ENCODE results near the gene CIROP.

The CIROP gene

DNA sequence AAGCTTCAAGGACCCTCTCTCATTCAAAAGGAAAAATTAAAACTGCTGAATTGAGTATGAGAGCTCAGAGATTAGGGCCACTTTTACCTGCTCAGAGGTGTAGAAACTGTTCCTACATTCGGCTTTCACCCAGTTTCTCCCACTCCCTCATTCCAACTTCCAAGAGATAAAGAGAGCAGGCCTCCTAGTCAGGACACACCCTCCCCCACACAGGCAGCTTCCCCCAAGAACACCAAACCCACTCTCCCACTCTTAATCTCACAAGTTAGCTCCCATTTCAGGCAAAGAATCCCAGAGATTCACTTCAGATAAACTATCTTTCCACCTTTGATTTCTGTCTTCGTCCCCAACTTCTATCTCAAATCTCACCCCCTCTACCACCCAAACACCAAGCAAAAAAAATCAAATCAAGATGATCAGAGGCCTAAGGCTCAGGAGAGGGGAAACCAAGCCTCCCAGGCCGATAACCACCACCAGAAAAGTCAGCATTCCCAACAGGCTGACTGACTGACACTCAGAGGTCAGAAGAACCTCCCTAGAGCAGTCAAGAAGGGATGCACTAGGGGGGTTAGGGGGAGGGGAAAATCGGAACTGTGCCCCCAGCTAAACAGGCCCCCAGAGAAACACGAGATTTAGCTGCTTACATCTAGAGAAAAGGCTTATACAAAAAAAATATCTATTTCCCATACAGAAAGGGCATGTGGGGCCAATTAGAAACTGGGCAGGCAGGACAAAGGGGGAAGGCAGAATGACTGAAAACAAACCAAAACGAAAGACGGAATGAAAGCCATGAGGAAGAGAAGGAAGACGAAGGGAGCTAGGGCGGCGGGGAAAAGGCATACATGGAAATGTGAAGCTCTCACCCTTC lies 34.3 kb downstream of the CIROP start:
- in situ Hi-C loops (cut with MboI; ENCODE audit: low sequenced_read_pairs): no loop called here

DNA sequence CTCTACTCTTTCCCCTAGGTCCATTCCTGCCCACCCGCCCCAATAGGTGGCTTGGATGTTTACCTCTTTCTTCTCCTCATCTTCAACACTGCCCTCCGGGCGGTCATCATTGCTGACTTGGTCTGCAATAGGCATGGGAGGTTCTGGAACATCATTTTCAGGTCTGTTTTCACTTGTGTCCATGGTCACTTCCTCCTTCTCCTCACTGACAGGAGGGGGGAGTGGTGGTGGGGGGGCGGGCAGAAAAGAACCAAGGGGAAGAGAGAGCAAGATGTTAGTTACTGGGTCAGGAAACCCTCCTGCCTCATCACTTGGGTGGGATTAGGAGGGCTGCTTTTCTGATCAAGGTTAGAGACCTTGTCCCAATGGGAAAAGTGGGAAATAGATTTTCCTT lies 35.4 kb downstream of the CIROP start:
- in situ Hi-C loops (cut with MboI; ENCODE audit: low sequenced_read_pairs): no loop called here

DNA sequence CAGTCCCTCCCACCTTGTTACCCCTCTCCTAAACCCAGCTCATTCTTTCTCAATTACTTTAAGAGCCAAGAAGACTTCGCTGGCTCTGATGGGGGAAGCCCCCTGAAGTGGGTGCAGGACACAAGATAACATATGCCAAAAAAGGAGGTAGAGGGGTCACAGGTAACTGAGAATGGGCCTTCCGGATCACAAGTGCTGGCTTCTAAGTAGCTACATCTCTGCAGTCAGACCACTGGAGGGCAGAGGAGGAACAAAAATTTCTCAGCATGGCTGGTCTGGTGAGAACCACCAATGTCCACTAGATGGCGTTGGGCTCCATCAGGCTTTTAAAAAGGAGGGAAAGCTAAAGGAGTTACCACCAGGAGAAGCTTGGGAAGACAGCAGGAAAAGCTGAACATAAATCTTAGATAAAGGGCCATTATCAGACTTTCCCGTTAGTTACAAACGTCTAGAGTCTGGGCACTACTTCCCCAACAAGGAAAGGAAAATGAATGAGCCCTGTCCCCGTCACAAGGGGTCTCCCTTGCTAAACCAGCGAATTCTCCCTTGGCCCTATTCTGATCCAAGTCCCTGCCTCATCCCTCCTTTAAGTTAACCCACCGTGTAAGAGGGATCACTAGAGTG lies 35.9 kb downstream of the CIROP start:
- in situ Hi-C loops (cut with MboI; ENCODE audit: low sequenced_read_pairs): no loop called here

DNA sequence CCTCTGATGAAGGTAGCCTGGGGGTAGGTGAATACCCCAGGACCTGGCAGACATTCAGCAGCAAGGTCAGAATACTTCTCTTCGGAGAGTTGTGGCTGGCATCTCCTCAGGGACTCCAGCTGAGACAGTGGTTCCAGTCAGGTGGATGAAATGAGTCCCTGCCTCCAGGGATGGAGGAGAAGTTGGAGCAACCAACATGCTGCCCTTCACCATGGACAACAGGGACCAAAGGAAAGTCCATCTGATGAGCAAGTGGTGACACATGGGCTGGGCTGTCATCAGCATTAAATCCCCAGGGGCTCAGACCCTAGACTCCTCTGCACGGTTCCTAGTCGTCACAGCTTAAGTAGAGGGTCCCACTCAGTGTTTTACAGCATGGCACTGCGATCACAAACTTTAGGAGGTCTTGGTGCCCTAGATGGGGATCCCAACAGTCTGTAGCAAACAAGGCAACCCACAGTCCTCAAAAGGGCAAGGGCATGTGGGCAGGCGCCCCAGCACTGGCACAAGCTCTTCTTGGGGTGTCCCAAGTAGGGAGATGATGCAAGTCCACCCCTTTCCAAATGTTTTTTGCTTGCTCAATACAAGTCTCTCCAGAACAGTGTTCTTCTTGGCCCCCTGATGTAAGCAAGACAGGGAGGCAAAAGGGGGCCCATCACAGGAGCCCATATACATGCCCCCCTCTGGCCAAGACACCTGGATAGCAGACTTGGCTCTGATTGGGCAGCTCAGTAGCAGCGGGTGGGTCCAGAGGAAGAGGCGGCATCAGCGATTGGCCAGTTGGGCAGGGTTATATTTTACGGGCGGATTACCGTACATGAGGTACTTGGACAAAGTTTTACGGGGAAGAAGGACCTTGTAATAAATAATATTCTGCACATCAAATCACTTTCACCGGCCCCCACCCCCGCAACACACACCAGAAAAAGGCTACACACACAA lies 36.7 kb downstream of the CIROP start:
- in situ Hi-C loops (cut with MboI; ENCODE audit: low sequenced_read_pairs): no loop called here

DNA sequence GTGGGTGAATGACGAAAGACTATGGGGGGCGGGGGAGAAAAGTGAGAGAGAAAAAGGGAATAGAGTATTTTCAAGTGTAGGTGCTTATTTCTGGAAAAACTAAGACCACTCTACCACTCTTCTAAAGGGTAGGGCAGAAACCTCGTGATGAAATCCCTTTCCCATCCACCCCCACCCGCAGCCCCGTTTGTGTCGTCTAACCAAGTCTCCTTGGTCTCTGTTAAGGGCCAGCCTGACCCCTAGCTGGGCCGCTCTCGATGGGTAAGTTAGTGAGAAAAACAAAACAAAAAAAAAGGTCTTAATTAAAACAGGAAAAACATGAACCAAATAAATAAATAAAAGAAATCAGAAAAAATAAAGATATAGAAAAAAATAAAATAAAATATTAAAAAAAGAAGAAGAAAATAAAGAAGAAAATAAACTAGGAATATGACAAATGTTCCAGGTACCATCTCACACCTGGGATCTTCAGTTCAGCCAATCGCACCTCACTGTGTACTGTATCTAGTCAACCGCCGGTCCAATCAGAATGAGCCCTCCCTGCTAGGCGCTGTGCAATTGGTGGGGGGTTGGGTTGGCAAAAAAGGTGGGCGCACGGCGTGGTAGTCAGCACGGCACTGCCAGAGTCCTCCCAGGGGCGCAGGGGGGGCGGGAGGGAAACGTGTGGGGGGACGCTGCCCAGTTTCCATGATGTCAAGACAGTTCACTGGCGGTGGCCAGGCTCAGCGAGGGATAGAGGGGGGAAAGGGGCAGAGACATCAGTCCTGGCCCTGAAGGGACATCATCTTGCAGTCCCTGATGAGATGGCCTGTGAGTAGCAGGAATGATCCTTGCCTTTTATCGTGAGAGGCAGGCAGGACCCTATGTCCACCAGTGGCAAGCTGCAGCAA lies 37.7 kb downstream of the CIROP start:
- in situ Hi-C loops (cut with MboI; ENCODE audit: low sequenced_read_pairs): no loop called here

DNA sequence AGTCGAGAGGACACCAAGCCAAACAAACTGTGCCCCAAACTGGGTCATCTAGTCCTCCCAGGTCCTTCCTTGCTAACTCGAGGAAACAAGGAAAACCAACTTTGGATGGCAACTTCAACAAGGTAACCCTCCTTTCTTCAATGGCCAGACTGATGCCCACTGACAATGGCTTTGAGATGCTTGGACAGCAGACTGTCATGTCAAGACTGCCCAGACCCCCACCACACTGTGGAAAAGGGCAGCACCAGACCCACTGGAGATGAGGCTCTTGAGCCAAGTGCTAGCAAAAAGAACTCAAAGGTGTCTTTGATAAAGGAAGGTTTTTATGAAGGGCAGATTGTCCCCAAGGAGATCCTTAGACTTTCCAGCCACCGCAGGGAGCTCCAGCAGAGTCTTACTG lies 38.4 kb downstream of the CIROP start:
- in situ Hi-C loops (cut with MboI; ENCODE audit: low sequenced_read_pairs): no loop called here

DNA sequence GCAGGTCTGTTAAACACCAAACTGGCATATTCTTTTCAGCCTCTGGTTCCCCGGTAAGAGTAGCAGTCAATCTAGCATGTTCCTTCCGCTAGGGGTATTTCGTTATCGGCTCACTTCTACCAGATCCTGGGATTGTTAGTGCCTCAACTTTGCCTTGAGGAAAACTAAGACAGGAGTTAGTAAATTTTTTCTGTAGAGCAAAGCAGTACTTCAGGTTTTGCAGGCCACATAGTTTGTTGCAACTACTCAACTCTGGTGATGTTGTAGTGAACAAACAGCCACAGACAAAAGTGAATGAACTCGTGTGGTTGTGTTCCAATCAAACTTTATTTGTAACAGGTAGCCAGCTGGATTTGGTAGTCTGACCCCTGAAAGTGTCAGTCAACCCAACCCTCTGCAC lies 41.2 kb downstream of the CIROP start:
- in situ Hi-C loops (cut with MboI; ENCODE audit: low sequenced_read_pairs): no loop called here

DNA sequence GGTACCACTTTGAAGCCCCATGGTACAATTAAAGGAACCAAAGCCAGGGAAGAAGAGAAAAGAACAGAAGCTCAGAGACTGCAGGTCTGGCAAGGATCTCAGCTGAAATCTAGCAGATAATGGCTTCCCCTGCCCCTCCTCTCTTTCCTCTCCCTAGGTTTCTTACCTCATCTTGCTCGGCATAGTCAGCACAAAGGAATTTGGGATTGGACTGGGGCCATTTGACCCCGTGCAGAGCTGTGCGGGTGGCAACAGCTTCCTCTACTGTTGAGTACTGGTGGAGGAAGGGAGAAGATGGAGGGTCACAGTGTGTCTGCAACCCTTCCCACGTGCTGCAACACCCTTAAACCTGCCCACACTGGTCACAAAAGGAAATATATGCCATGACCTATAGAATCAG lies 42.8 kb downstream of the CIROP start:
- in situ Hi-C loops (cut with MboI; ENCODE audit: low sequenced_read_pairs): no loop called here

DNA sequence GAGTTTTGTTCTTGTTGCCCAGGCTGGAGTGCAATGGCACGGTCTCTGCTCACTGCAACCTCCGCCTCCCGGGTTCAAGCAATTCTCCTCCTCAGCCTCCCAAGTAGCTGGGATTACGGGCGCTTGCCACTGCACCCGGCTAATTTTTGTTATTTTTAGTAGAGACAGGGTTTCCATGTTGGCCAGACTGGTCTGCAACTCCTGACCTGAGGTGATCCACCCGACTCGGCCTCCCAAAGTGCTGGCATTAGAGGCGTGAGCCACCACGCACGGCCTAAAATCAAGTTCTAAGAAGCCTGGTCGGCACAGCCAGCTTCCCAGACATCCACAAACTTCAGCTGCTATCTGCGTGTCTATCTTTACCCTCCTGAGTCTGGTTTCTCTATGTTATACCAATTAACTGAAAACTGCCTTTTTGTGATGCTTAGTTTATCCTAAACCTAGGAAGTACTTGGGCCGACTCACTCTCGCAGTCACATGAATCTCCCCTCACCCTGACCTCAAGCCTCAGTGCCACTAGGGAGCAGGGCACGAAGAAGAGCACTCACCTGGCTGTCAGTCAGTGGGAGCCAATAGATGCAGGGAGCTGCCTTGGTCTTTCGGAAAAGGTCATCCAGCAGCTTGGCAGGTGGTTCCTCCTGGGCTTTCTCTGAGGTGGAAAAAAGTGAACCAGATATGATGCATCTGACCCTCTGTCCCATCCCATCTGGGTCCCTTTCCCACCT lies 44.1 kb downstream of the CIROP start:
- in situ Hi-C loops (cut with MboI; ENCODE audit: low sequenced_read_pairs): no loop called here

DNA sequence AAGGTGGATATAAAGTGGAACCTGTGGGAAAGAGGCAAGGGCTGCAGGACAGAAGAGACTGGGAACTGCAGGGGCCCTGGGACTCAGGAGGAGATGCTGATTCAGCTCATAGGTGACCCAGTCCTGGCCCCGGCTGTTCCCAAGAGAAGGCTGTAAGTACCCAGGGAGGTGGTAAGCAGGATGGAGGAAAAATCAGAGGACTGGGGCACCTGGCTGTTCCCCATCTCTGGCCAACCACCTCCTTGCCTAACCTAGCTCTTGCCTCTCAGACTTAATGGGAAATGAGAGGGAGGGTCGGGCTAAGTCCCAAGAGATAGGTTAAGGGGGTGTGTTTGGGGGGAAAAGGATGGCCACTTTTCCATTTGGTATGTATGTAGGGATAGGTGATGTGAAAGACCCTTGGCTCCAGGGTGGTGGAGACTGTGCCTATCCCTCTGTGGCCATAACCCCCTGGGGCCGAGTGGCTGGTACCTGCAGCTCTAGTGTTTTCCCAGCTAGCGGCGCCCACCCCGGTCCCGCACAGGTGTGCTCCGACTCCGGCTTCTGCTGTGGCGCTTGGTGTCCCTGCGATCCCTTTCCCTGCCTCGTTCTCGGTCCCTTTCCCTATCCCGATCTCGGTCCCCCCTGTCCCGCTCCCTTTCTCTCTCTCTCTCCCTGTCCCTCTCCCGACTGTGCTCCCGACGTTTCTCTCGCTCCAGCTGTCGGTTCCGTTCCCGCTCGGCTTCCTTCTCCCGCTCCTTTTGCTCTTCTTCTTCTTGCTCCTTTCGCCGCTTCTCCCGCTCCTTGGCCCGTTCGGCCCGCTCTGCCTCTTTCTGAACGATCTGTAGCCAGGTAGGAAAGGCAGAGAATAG lies 45.9 kb downstream of the CIROP start:
- in situ Hi-C loops (cut with MboI; ENCODE audit: low sequenced_read_pairs): no loop called here

DNA sequence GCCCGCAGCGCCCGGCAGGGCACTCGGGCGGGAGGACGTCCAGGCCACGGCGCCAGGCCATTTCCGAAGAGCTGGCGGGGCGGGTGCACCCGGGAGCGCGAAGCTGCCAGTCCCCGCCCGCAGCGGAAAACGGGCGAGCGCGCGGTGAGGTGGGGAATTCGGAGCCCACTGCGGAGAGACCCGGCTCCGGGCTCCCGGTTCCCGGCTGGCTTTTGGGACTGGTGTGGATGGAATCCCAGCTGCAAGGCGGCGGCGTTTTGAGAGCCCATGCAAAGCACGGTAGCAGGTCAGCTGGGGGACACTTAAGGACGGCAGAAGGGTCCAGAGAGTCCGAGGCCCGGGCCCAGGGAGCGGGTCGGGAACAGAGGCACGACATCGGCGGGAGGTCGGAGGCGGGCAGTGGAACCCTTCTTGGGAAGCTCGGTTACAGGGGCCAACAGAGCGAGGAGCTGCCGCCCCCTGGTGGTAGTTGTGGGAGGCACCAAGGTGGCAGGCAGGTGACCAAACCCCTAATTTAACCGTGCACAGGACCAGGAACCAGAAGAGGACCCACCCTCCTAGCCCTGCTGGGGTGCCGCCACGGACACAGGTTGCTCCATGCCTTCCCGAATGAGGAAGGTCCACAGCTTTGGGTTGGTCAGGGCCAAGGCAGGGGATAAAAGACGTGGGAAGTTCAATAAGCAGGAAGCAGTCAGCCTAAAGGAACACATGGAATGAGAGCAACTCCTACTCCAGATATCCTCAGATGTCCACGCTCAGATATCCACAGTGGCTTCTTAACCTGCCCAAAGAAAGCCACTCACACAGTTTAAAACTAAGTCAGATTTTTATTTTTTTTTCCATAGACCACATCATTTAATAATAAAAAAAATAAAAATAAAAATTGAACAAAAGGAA lies 46.8 kb downstream of the CIROP start:
- in situ Hi-C loops (cut with MboI; ENCODE audit: low sequenced_read_pairs): no loop called here

DNA sequence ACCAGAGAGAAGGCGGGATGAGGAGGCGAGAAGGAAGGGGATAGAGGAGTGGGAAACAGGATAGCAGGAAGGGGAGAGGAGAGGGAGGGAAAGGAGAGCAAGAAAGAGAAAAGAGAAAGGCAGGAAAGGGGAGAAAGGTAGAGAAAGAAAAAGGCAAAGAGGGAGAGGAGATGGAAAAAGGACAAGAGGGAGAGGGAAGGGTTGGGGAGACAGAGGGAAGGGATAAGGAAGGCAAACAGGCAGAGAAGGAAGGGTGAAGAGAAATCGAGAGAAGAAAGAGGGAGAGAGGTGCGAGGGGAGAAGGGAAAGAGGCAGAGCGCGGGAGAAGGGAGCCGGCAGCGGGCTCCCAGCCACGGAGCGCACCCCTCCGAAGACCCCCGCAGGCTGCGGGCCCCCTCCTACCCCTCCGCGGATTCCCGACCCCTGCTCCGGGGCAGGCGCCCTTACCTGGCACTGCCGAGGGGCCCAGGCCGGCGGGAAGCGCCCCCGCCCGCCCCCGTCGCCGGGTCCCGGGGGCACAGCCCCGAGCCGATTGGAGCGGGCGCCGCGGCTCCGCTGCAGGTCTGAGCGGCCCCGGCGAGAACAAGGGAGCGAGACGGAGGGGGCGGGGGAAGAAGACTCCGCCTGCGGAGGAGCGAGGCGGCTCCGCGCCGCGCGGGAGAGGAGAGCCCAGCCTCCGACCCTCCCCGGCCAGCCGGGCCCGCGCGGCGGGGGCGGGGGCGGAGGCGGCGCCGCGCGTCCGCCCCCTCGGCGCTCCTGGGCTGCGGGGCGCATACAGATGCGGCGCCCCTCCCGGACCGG lies 47.6 kb downstream of the CIROP start, which contains the start of gene CDH24:
TSS of gene CDH24 (minus strand) at position 565 of the 801 bp plus-strand sequence. CDS start 1,787 bp downstream, outside the sequence.
- in situ Hi-C loops (cut with MboI; ENCODE audit: low sequenced_read_pairs): no loop called here

DNA sequence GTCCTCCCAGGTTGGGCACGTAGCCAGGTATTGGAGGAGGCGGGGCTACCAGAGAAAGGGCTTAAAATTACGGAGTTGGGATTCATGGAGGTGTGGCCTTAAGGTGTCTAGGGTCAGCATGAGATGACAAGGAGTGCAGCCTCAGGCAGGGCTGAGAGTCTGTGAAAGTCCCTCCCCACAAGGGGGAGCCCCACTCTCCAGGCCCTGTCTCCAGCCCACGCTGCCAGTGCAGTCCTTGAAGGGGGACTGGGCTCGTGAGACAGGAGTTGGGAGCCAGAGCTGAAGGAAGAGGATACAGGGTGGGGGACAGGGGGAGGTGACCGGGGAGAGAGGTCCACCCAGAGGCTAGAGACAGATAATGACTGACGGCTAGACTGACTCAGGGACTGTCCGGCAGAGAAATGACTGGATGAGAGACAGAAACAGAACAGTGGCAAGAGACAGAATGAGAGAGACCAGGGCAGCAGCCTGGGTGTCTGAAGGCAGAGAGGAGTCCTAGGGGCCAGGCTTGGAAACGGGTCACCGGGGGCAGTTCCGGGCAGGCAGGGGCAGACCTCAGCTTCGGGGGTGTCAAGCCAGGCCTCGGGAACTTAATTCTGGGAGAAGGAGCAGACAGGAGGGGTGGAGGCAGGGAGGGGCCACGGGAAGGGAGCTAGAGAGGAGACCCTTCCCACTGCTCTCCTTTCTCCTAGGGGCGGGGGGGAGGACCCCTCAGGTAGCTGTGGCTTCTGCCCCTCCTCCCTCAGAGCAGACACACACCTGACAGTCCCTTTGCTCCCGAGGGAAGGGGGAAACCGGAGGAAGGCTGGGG lies 48.4 kb downstream of the CIROP start:
- in situ Hi-C loops (cut with MboI; ENCODE audit: low sequenced_read_pairs): no loop called here

DNA sequence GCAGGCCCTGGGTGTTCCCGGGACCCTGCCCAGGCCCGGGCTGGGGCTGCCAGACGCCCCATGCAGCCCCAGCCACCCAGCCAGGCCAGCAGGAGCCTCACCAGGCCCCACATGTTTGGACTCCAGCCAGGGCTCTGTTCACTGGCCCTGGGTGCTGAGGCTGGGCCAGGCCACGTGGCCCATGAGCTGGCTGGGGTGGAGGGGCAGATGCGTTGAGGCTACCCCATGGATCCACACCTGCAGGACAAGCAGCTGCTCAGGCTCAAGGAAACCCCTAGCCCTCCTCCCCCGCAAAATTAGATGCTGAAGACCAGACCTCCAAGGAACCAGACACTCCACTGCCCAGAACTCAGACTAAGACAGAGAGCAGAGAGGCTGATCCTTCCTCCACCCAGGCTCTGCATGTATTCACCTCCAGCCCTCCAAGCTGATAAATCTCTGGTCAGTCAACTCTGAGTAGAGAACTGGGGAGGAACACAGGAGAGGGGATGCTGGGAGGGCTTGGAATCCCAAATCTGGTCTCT lies 49.1 kb downstream of the CIROP start:
- in situ Hi-C loops (cut with MboI; ENCODE audit: low sequenced_read_pairs): no loop called here

DNA sequence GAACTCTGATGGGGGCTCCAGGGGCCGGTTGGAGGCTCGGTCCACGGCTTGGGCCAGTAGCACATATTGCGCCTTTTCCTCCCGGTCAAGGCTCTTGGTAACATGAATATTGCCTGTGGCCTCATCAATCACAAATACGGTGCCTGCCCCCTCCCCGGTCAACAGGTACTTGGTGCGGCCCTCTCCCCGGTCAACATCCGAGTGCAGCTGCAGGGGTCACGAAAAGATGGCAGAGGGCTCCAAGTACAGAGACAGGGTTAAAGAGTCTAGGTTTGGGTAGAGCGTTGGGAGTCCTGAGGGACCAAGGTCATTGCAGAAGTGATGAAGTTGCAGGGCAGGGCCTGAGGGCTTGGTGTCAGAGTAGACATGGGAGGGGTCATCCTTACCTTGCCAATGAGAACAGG lies 49.6 kb downstream of the CIROP start:
- in situ Hi-C loops (cut with MboI; ENCODE audit: low sequenced_read_pairs): no loop called here
